ENCODE results near the gene APOM.

- TF ChIP-seq MAX (IDR thresholded peaks at IDR 0.05; ENCODE audit: low read depth, low read length) (no peak), CTCF (IDR thresholded peaks at IDR 0.05; ENCODE audit: low read depth, low read length) (no peak), POLR2A (IDR thresholded peaks at IDR 0.05; ENCODE audit: extremely low read depth, insufficient read length) (no peak)
Observed at GRCh38 chr6:31657406-31658157, 1.9 kb downstream of the APOM start.
